GM10847 (cell line): ENCODE results near the gene SLC12A4.

Source experiments
- POLR2A ChIP-seq: IDR thresholded peaks from 2 replicates; pipeline ENCODE4 v1.6.1; 2011; ENCODE audit not compliant: insufficient read length; ENCODE audit errors: extremely low read depth

The SLC12A4 gene

GRCh38 chr16:67928147-67928546 lies 40.3 kb downstream of the SLC12A4 start:
- no peak for TF ChIP-seq POLR2A

GRCh38 chr16:67927131-67927941 lies 41.1 kb downstream of the SLC12A4 start:
- TF ChIP-seq POLR2A = no peak

- TF ChIP-seq POLR2A = no peak
These were observed 42.2 kb downstream of the SLC12A4 start for GRCh38 chr16:67926181-67926750.

- no peak for TF ChIP-seq POLR2A
These were observed 44.1 kb downstream of the SLC12A4 start for GRCh38 chr16:67924140-67924906.

- no peak for TF ChIP-seq POLR2A
These were observed 44.9 kb downstream of the SLC12A4 start for GRCh38 chr16:67923414-67924116.

GRCh38 chr16:67922740-67923139 lies 45.7 kb downstream of the SLC12A4 start:
- no peak for TF ChIP-seq POLR2A

GRCh38 chr16:67922221-67922620 lies 46.2 kb downstream of the SLC12A4 start:
- no peak for TF ChIP-seq POLR2A

- no peak for TF ChIP-seq POLR2A
These were observed 48.7 kb downstream of the SLC12A4 start for GRCh38 chr16:67919622-67920221.

GRCh38 chr16:67917852-67918236 lies 50.6 kb downstream of the SLC12A4 start:
- TF ChIP-seq POLR2A = no peak

GRCh38 chr16:67917140-67917851 lies 51.1 kb downstream of the SLC12A4 start:
- TF ChIP-seq POLR2A = no peak

- TF ChIP-seq POLR2A = no peak
These were observed 52.4 kb downstream of the SLC12A4 start for GRCh38 chr16:67915831-67916723.

GRCh38 chr16:67914758-67915495 lies 53.5 kb downstream of the SLC12A4 start:
- TF ChIP-seq POLR2A = no peak

- no peak for TF ChIP-seq POLR2A
These were observed 58.3 kb downstream of the SLC12A4 start for GRCh38 chr16:67910158-67910557.
